NCI-H2227 treated with DMSO at 0.1 percent for 48 hours (cell line): ENCODE measurements around the gene SLC12A2.

Source experiments
- DNase-seq: peaks from one replicate; lab custom pipeline; 2025; lab: John Stamatoyannopoulos, UW

The SLC12A2 gene

GRCh38 chr5:128172102-128172501 lies 88.5 kb downstream of the SLC12A2 start:
- DNase-seq: no peak

GRCh38 chr5:128174951-128175350 lies 91.4 kb downstream of the SLC12A2 start:
- DNase-seq: no peak

GRCh38 chr5:128192368-128192767 lies 108.8 kb downstream of the SLC12A2 start:
- no peak for DNase-seq

- no peak for DNase-seq
Observed at GRCh38 chr5:128193665-128194390, 110.3 kb downstream of the SLC12A2 start.

- DNase-seq: no peak
Observed at GRCh38 chr5:128195316-128195715, 111.8 kb downstream of the SLC12A2 start.

GRCh38 chr5:128196080-128196479 lies 112.5 kb downstream of the SLC12A2 start:
- no peak for DNase-seq

- DNase-seq: no peak
Observed at GRCh38 chr5:128196791-128197190, 113.2 kb downstream of the SLC12A2 start.

- DNase-seq: no peak
Observed at GRCh38 chr5:128197896-128198522, 114.4 kb downstream of the SLC12A2 start.

GRCh38 chr5:128199104-128199503 lies 115.5 kb downstream of the SLC12A2 start:
- no peak for DNase-seq

GRCh38 chr5:128199611-128200010 lies 116.0 kb downstream of the SLC12A2 start:
- no peak for DNase-seq

- DNase-seq: peak; percentile 60
Observed at GRCh38 chr5:128201065-128201926, 117.7 kb downstream of the SLC12A2 start.

- no peak for DNase-seq
Observed at GRCh38 chr5:128202320-128202719, 118.8 kb downstream of the SLC12A2 start.

GRCh38 chr5:128208436-128208835 lies 124.9 kb downstream of the SLC12A2 start:
- no peak for DNase-seq

- no peak for DNase-seq
Observed at GRCh38 chr5:128212191-128212806, 128.7 kb downstream of the SLC12A2 start.

GRCh38 chr5:128213340-128213739 lies 129.8 kb downstream of the SLC12A2 start:
- peak; percentile 10 for DNase-seq

- no peak for DNase-seq
Observed at GRCh38 chr5:128213833-128214232, 130.3 kb downstream of the SLC12A2 start.

- no peak for DNase-seq
Observed at GRCh38 chr5:128216285-128216684, 132.7 kb downstream of the SLC12A2 start.

- no peak for DNase-seq
Observed at GRCh38 chr5:128216860-128217531, 133.4 kb downstream of the SLC12A2 start.

- no peak for DNase-seq
Observed at GRCh38 chr5:128220841-128221240, 137.3 kb downstream of the SLC12A2 start.

GRCh38 chr5:128224336-128224735 lies 140.8 kb downstream of the SLC12A2 start:
- no peak for DNase-seq

GRCh38 chr5:128225245-128226030 lies 141.9 kb downstream of the SLC12A2 start:
- DNase-seq: no peak
